GM21619 (cell line): ENCODE data around the gene LRRC26.

Experiments used
- ATAC-seq: cut with Tn5 transposase; IDR thresholded peaks from one replicate; pipeline ENCODE4 v1.9.1; 2021; ENCODE audit not compliant: unreplicated experiment

LRRC26 gene

GRCh38 chr9:137199411-137200121, 29.7 kb upstream of the LRRC26 start:
- ATAC-seq: no peak

GRCh38 chr9:137198902-137199283, 29.0 kb upstream of the LRRC26 start:
- no peak for ATAC-seq

GRCh38 chr9:137198051-137198901, 28.4 kb upstream of the LRRC26 start:
- ATAC-seq: no peak

- ATAC-seq: no peak
Observed at GRCh38 chr9:137195525-137196220, 25.8 kb upstream of the LRRC26 start.

- ATAC-seq: no peak
Observed at GRCh38 chr9:137194909-137195308, 25.1 kb upstream of the LRRC26 start.

GRCh38 chr9:137194388-137194787, 24.5 kb upstream of the LRRC26 start:
- no peak for ATAC-seq

GRCh38 chr9:137193771-137194170, 23.9 kb upstream of the LRRC26 start:
- no peak for ATAC-seq

- no peak for ATAC-seq
Observed at GRCh38 chr9:137192859-137193258, 23.0 kb upstream of the LRRC26 start.

- ATAC-seq: no peak
Observed at GRCh38 chr9:137192448-137192780, 22.6 kb upstream of the LRRC26 start.

- no peak for ATAC-seq
Observed at GRCh38 chr9:137191691-137192447, 22.0 kb upstream of the LRRC26 start.

- ATAC-seq: no peak
Observed at GRCh38 chr9:137191245-137191644, 21.4 kb upstream of the LRRC26 start.

GRCh38 chr9:137190315-137190856, 20.5 kb upstream of the LRRC26 start:
- no peak for ATAC-seq

GRCh38 chr9:137189297-137190295, 19.7 kb upstream of the LRRC26 start:
- ATAC-seq: no peak

GRCh38 chr9:137188490-137189296, 18.8 kb upstream of the LRRC26 start, which contains the start of the genes ANAPC2 and SSNA1:
Gene ANAPC2, minus strand, starts transcription at chr9:137188560. Its CDS starts 28 bp downstream, at chr9:137188532.
Gene SSNA1, plus strand, starts transcription at chr9:137188676. Its CDS starts 51 bp downstream, at chr9:137188727.
- ATAC-seq: peak; percentile 66

GRCh38 chr9:137188086-137188489, 18.2 kb upstream of the LRRC26 start:
- no peak for ATAC-seq

GRCh38 chr9:137187386-137187785, 17.5 kb upstream of the LRRC26 start:
- ATAC-seq: no peak

- ATAC-seq: no peak
Observed at GRCh38 chr9:137186385-137186784, 16.5 kb upstream of the LRRC26 start.

GRCh38 chr9:137185921-137186320, 16.1 kb upstream of the LRRC26 start:
- no peak for ATAC-seq
